VCaP (cell line): Measurements from ENCODE around the gene THAP12.
A peak's percentile ranks its signal among the peaks of the same experiment; 100 is the strongest.

Experiments used
- H3K27ac ChIP-seq: fragments of 450-650 bp; 2 replicates; pipeline ENCODE4 v1.5.1; 2017
- TF ChIP-seq, protein P1 (sequence below): fragments of 450-650 bp; conservative IDR thresholded peaks from 2 replicates; pipeline ENCODE4 v1.5.1; 2017; ENCODE audit warnings: mild to moderate bottlenecking, moderate library complexity

The THAP12 gene

GRCh38 chr11:76391811-76392475, 11.0 kb upstream of the THAP12 start:
- H3K27ac ChIP-seq = no peak overlapping the region
- TF ChIP-seq, protein P1, sequence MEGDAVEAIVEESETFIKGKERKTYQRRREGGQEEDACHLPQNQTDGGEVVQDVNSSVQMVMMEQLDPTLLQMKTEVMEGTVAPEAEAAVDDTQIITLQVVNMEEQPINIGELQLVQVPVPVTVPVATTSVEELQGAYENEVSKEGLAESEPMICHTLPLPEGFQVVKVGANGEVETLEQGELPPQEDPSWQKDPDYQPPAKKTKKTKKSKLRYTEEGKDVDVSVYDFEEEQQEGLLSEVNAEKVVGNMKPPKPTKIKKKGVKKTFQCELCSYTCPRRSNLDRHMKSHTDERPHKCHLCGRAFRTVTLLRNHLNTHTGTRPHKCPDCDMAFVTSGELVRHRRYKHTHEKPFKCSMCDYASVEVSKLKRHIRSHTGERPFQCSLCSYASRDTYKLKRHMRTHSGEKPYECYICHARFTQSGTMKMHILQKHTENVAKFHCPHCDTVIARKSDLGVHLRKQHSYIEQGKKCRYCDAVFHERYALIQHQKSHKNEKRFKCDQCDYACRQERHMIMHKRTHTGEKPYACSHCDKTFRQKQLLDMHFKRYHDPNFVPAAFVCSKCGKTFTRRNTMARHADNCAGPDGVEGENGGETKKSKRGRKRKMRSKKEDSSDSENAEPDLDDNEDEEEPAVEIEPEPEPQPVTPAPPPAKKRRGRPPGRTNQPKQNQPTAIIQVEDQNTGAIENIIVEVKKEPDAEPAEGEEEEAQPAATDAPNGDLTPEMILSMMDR = no peak

GRCh38 chr11:76391021-76391420, 10.1 kb upstream of the THAP12 start:
- TF ChIP-seq, protein P1 = no peak
- H3K27ac ChIP-seq = no peak overlapping the region; the same call in 1 of the 2 replicates

- no peak overlapping the region for H3K27ac ChIP-seq
Measured at GRCh38 chr11:76388408-76388807, 7.5 kb upstream of the THAP12 start.

GRCh38 chr11:76385903-76386302, 5.0 kb upstream of the THAP12 start:
- TF ChIP-seq, protein P1 = no peak
- no peak overlapping the region for H3K27ac ChIP-seq

More at GRCh38 chr11:76388408-76388807, 7.5 kb upstream of the THAP12 start:
- TF ChIP-seq, protein P1 = no peak

GRCh38 chr11:76382209-76382608, 1.3 kb upstream of the THAP12 start:
- TF ChIP-seq, protein P1 = no peak
- H3K27ac ChIP-seq = peak overlapping the region; percentile 94

- peak overlapping the region; percentile 94 for H3K27ac ChIP-seq
Measured at GRCh38 chr11:76380159-76380976, 564 bp downstream of the THAP12 start.

GRCh38 chr11:76379807-76380158, 1.1 kb downstream of the THAP12 start:
- TF ChIP-seq, protein P1 = no peak
- peak overlapping the region; percentile 94 for H3K27ac ChIP-seq

More at GRCh38 chr11:76380159-76380976, 564 bp downstream of the THAP12 start:
- TF ChIP-seq, protein P1 = no peak
